Neural cell (in vitro differentiated cells): ENCODE measurements around the gene TOGARAM2.

Source experiments
- CTCF ChIP-seq: fragments of 450-650 bp; IDR thresholded peaks from 2 replicates; pipeline ENCODE4 v1.5.1; 2014; ENCODE audit warnings: antibody characterized with exemption, mild to moderate bottlenecking, moderate library complexity; ENCODE audit not compliant: poor library complexity, severe bottlenecking
- EP300 ChIP-seq: fragments of 450-650 bp; conservative IDR thresholded peaks from 2 replicates; pipeline ENCODE4 v1.6.1; 2014; ENCODE audit warnings: antibody characterized with exemption, mild to moderate bottlenecking, moderate library complexity; ENCODE audit not compliant: poor library complexity, severe bottlenecking
- EZH2 ChIP-seq: fragments of 200-600, 300-800 bp; shearing (Covaris generic), sonication (generic); IDR thresholded peaks from 2 replicates; pipeline ENCODE4 v1.6.1; 2014; ENCODE audit warnings: antibody characterized with exemption, low read length, borderline replicate concordance, mild to moderate bottlenecking; ENCODE audit not compliant: insufficient read depth, poor library complexity, severe bottlenecking
- MXI1 ChIP-seq: fragments of 450-650 bp; conservative IDR thresholded peaks from 2 replicates; pipeline ENCODE4 v1.6.1; 2014; ENCODE audit warnings: antibody characterized with exemption, mild to moderate bottlenecking; ENCODE audit not compliant: poor library complexity, severe bottlenecking
- TAF1 ChIP-seq: IDR thresholded peaks from 2 replicates; pipeline ENCODE4 v1.6.1; 2012; ENCODE audit warnings: low read depth

GRCh38 chr2:29001806-29002205 is 20.7 kb downstream of the TOGARAM2 start:
- TF ChIP-seq CTCF = no peak
- TF ChIP-seq EP300 = no peak
- no peak for TF ChIP-seq EZH2
- TF ChIP-seq MXI1 = no peak
- no peak for TF ChIP-seq TAF1
